Neural crest cell (in vitro differentiated cells): ENCODE data around the gene EBF3. TPM values are rescaled to one million over a fixed set of nuclear protein-coding genes. Genes with fewer than 3 reads are reported as not detected.

ENCODE experiments used
- DNase-seq: peaks from one replicate; pipeline ENCODE4 v3.0.0; 2021; ENCODE audit warnings: low read depth, mixed read lengths, low spot score
- H3K27ac Mint-ChIP-seq: one replicate; pipeline ENCODE4 v1.8.0; 2021; ENCODE audit warnings: mild to moderate bottlenecking, mixed read lengths; ENCODE audit not compliant: unreplicated experiment
- H3K27me3 Mint-ChIP-seq: 2 replicates; pipeline ENCODE4 v1.8.0; 2021; ENCODE audit warnings: low read depth, mild to moderate bottlenecking, mixed read lengths
- H3K36me3 Mint-ChIP-seq: 2 replicates; pipeline ENCODE4 v1.8.0; 2021; ENCODE audit warnings: low read depth, mild to moderate bottlenecking, mixed read lengths
- H3K4me1 Mint-ChIP-seq: 2 replicates; pipeline ENCODE4 v1.8.0; 2021; ENCODE audit warnings: mixed read lengths
- H3K4me3 Mint-ChIP-seq: one replicate; pipeline ENCODE4 v1.8.0; 2021; ENCODE audit warnings: mild to moderate bottlenecking, mixed read lengths
- H3K9me3 Mint-ChIP-seq: 2 replicates; pipeline ENCODE4 v1.8.0; 2021; ENCODE audit warnings: mixed read lengths
- CTCF ChIP-seq: fragments of 200-600 bp; sonication (generic); conservative IDR thresholded peaks from 2 replicates; pipeline ENCODE4 v1.5.0; 2021; ENCODE audit warnings: antibody characterized with exemption, mild to moderate bottlenecking
- total RNA-seq: library from RNA; stranded (reverse); gene quantifications from 2 replicates; pipeline ENCODE4 v1.2.1, GENCODE V29; 2021

The EBF3 gene
- total RNA-seq, 1 donor from 2014 or later: 11.6 TPM

GRCh38 chr10:129959544-129960480 lies 4.3 kb downstream of the EBF3 start:
- no peak for TF ChIP-seq CTCF
- H3K4me3 Mint-ChIP-seq: peak overlapping the region; percentile 82
- no peak for DNase-seq
- H3K27ac Mint-ChIP-seq: no peak overlapping the region
- no peaks in the 10 kb centered on the region for H3K9me3 Mint-ChIP-seq
- H3K27me3 Mint-ChIP-seq: peaks cover 86% of the 10 kb centered on the region
- peaks cover 9% of the 10 kb centered on the region for H3K36me3 Mint-ChIP-seq
- peaks cover 34% of the 10 kb centered on the region for H3K4me1 Mint-ChIP-seq

- no peak for DNase-seq
- TF ChIP-seq CTCF: no peak
- H3K4me3 Mint-ChIP-seq: peak overlapping the region; percentile 84
Observed at GRCh38 chr10:129958629-129959543, 5.2 kb downstream of the EBF3 start.

GRCh38 chr10:129958148-129958628 lies 5.9 kb downstream of the EBF3 start:
- Mint-ChIP-seq H3K27ac (no peak overlapping the region), H3K9me3 (no peaks in the 10 kb centered on the region), H3K4me3 (peak overlapping the region; percentile 84), H3K4me1 (peaks cover 50% of the 10 kb centered on the region), H3K27me3 (peaks cover 83% of the 10 kb centered on the region), H3K36me3 (peaks cover 9% of the 10 kb centered on the region)
- no peak for DNase-seq
- no peak for TF ChIP-seq CTCF

More at GRCh38 chr10:129958629-129959543, 5.2 kb downstream of the EBF3 start:
- Mint-ChIP-seq H3K4me1 (peaks cover 43% of the 10 kb centered on the region), H3K36me3 (peaks cover 9% of the 10 kb centered on the region), H3K27ac (no peak overlapping the region), H3K9me3 (no peaks in the 10 kb centered on the region), H3K27me3 (peaks cover 86% of the 10 kb centered on the region)

- Mint-ChIP-seq H3K36me3 (peaks cover 5% of the 10 kb centered on the region), H3K4me3 (peak overlapping the region; percentile 21), H3K27ac (no peak overlapping the region), H3K9me3 (no peaks in the 10 kb centered on the region), H3K4me1 (peaks cover 56% of the 10 kb centered on the region), H3K27me3 (peaks cover 74% of the 10 kb centered on the region)
- no peak for TF ChIP-seq CTCF
- no peak for DNase-seq
Observed at GRCh38 chr10:129956876-129957673, 7.0 kb downstream of the EBF3 start.

- H3K36me3 Mint-ChIP-seq: peaks cover 5% of the 10 kb centered on the region
- H3K9me3 Mint-ChIP-seq: no peaks in the 10 kb centered on the region
- peaks cover 63% of the 10 kb centered on the region for H3K4me1 Mint-ChIP-seq
- peak overlapping the region; percentile 45 for H3K4me3 Mint-ChIP-seq
- no peak overlapping the region for H3K27ac Mint-ChIP-seq
- DNase-seq: no peak
- H3K27me3 Mint-ChIP-seq: peaks cover 66% of the 10 kb centered on the region
- TF ChIP-seq CTCF: no peak
Observed at GRCh38 chr10:129956286-129956670, 7.8 kb downstream of the EBF3 start.
